PC-3 (cell line): ENCODE results near the gene COL6A1. TPM values are rescaled to one million over a fixed set of nuclear protein-coding genes. Genes with fewer than 3 reads are reported as not detected.

Source experiments
- ATAC-seq: fragments of 200-7000 bp; cut with Tn5 transposase; 2 replicates; pipeline ENCODE4 v1.9.1; 2020; ENCODE audit warnings: mild to moderate bottlenecking, moderate library complexity
- BruUV-seq: library from RNA; stranded (reverse); fragments of 400-500 nt; replicated peaks from 2 replicates; lab custom pipeline; 2021; lab: Mats Ljungman, UMichigan
- CTCF ChIA-PET: fragments of 300-600 bp; sonication (Branson Sonifier 250); formaldehyde crosslinking; loops from one replicate; lab custom pipeline; 2022; ENCODE audit warnings: antibody characterized with exemption; lab: Charles Lee
- POLR2A ChIA-PET: fragments of 300-600 bp; sonication (Branson Sonifier 250); formaldehyde crosslinking; loops from one replicate; lab custom pipeline; 2022; ENCODE audit warnings: antibody characterized with exemption; ENCODE audit not compliant: unreplicated experiment; lab: Charles Lee
- DNase-seq: peaks from one replicate; pipeline ENCODE4 v3.0.0-alpha.2; 2015
- H2AFZ ChIP-seq: fragments of 300-600 bp; sonication (generic); 2 replicates; pipeline ENCODE4 v1.6.0; 2016; ENCODE audit warnings: antibody characterized with exemption, low read length
- H3F3A ChIP-seq: fragments of 300-600 bp; sonication (generic); one replicate; pipeline ENCODE4 v1.6.0; 2017; ENCODE audit warnings: antibody characterized with exemption, low read length, control low read depth, mild to moderate bottlenecking; ENCODE audit not compliant: unreplicated experiment
- H3K27ac ChIP-seq: fragments of 300-600 bp; sonication (generic); 2 replicates; pipeline ENCODE4 v1.5.1; 2016; ENCODE audit warnings: mild to moderate bottlenecking, low read length
- H3K27me3 ChIP-seq: fragments of 300-600 bp; sonication (generic); 2 replicates; pipeline ENCODE4 v1.6.1; 2016; ENCODE audit warnings: low read length, mixed read lengths
- H3K36me3 ChIP-seq: fragments of 300-600 bp; sonication (generic); 2 replicates; pipeline ENCODE4 v1.6.1; 2016; ENCODE audit warnings: low read depth, mixed run types, low read length, mixed read lengths
- H3K4me1 ChIP-seq: fragments of 300-600 bp; sonication (generic); 2 replicates; pipeline ENCODE4 v1.5.1; 2016; ENCODE audit warnings: low read length; ENCODE audit not compliant: insufficient read depth
- H3K4me2 ChIP-seq: fragments of 300-600 bp; sonication (generic); 2 replicates; pipeline ENCODE4 v1.6.0; 2016; ENCODE audit warnings: low read length
- H3K4me3 ChIP-seq: fragments of 300-600 bp; sonication (generic); 2 replicates; pipeline ENCODE4 v1.5.1; 2016; ENCODE audit warnings: mild to moderate bottlenecking, low read length, mixed read lengths
- H3K79me2 ChIP-seq: fragments of 300-600 bp; sonication (generic); 2 replicates; pipeline ENCODE4 v1.6.1; 2017; ENCODE audit warnings: low read length, mixed read lengths
- H3K9ac ChIP-seq: fragments of 300-600 bp; sonication (generic); 2 replicates; pipeline ENCODE4 v1.6.0; 2016; ENCODE audit warnings: mild to moderate bottlenecking, low read length
- H3K9me2 ChIP-seq: fragments of 300-600 bp; sonication (generic); replicated peaks from 2 replicates; pipeline ENCODE4 v1.6.1; 2016; ENCODE audit warnings: mixed run types, low read length, mixed read lengths
- H3K9me3 ChIP-seq: fragments of 300-600 bp; sonication (generic); 2 replicates; pipeline ENCODE4 v1.6.1; 2016; ENCODE audit warnings: low read length, mixed read lengths
- H4K20me1 ChIP-seq: fragments of 300-600 bp; sonication (generic); 2 replicates; pipeline ENCODE4 v1.6.1; 2016; ENCODE audit warnings: low read length, mixed read lengths
- EZH2 ChIP-seq: fragments of 300-600 bp; sonication (generic); IDR thresholded peaks from one replicate; pipeline ENCODE4 v1.6.1; 2017; ENCODE audit warnings: antibody characterized with exemption, mild to moderate bottlenecking, low read length; ENCODE audit not compliant: unreplicated experiment
- EZH2phosphoT487 ChIP-seq: fragments of 300-600 bp; sonication (generic); IDR thresholded peaks from 2 replicates; pipeline ENCODE4 v1.6.1; 2018; ENCODE audit warnings: mild to moderate bottlenecking, antibody characterized with exemption, low read length, borderline replicate concordance
- intact Hi-C: fragments of 100-400 bp; cut with micrococcal nuclease; formaldehyde crosslinking; loops from 2 replicates; pipeline ENCODE4 v1.9.0; 2023
- total RNA-seq: library from RNA; depleted of rRNA; stranded (reverse); fragments of >200 nt; gene quantifications from 2 replicates; pipeline ENCODE4 v1.2.3, GENCODE V29; 2014
- TF ChIP-seq, protein P1 (sequence below): fragments of 300-600 bp; sonication (generic); conservative IDR thresholded peaks from 2 replicates; pipeline ENCODE4 v1.5.1; 2017; ENCODE audit warnings: antibody characterized with exemption, low read depth, mild to moderate bottlenecking, low read length

COL6A1 gene
- total RNA-seq, 1 experiment from 2014 or later: 487 TPM

DNA sequence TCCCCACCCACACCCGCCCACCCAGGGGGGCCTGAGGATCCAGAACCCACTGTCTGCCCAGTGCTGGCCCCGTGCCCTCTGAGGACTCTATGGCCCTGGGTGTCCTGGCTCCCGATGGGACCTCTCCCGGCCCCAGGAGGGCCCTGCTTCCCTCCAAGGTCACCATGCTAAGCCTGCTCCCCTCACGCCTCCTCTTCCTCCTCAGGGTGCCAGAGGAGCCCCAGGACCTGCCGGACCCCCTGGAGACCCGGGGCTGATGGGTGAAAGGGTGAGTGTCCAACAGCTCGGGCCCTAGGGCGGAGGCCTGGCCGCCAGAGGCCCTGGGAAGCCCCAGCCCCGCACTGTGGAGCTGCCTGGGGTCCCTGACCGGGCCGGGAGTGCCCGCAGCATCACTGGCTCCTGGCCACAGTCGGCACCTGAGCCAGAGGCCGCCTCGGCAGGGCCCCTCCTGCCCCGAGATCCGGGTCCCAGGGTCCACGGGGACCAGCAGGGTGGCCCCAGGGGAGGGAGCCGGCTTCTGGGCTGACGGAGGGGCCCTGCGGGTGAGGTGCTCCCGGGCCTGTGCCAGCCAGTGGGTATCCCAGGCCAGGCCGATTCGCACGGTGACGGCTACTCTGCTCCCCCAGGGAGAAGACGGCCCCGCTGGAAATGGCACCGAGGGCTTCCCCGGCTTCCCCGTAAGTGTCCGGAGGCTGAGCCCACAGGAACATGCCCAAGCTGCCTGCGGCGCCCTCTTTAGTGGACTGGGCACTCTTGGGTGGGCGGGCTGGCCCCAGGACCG lies 16.1 kb downstream of the COL6A1 start:
- H4K20me1 ChIP-seq: peaks cover 4% of the 10 kb centered on the region; the same call in 1 of the 2 replicates
- H3K79me2 ChIP-seq: no peaks in the 10 kb centered on the region
- TF ChIP-seq EZH2 (no peak), EZH2phosphoT487 (no peak)
- TF ChIP-seq, protein P1, sequence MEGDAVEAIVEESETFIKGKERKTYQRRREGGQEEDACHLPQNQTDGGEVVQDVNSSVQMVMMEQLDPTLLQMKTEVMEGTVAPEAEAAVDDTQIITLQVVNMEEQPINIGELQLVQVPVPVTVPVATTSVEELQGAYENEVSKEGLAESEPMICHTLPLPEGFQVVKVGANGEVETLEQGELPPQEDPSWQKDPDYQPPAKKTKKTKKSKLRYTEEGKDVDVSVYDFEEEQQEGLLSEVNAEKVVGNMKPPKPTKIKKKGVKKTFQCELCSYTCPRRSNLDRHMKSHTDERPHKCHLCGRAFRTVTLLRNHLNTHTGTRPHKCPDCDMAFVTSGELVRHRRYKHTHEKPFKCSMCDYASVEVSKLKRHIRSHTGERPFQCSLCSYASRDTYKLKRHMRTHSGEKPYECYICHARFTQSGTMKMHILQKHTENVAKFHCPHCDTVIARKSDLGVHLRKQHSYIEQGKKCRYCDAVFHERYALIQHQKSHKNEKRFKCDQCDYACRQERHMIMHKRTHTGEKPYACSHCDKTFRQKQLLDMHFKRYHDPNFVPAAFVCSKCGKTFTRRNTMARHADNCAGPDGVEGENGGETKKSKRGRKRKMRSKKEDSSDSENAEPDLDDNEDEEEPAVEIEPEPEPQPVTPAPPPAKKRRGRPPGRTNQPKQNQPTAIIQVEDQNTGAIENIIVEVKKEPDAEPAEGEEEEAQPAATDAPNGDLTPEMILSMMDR: no peak
- no peak for DNase-seq
- ChIA-PET POLR2A (no interaction called here), CTCF (no interaction called here)
- H3K9me2 ChIP-seq: no peaks in the 10 kb centered on the region
- H3K4me2 ChIP-seq: no peak overlapping the region
- no peak for ATAC-seq
- no peak overlapping the region for H2AFZ ChIP-seq
- H3F3A ChIP-seq: no peaks in the 10 kb centered on the region
- intact Hi-C loops: no loop called here
- H3K9ac ChIP-seq: no peak overlapping the region
- H3K27ac ChIP-seq: no peak overlapping the region
- no peaks in the 10 kb centered on the region for H3K27me3 ChIP-seq
- H3K36me3 ChIP-seq: peaks cover 52% of the 10 kb centered on the region
- peaks cover 12% of the 10 kb centered on the region for H3K4me1 ChIP-seq
- no peak overlapping the region for H3K4me3 ChIP-seq
- no peaks in the 10 kb centered on the region for H3K9me3 ChIP-seq
- BruUV-seq: no TSS peak

DNA sequence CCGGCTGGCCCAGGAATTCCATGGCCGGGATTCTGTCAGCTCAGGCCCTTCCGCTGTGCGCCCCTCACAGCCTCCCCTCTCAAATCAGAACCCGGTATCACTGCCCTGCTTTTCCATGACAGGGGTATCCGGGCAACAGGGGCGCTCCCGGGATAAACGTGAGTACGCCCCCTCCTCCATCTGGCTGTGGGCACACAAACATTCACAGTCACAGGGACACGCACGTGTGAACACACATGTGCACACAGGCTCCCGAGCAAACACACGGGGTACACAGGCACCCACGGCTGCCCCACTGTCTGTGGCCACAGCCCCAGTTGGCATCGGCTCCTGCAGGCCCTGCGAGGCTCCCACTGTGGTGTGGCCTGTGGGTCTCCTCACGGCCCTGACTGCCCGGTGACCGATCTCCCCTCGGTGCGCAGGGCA lies 16.7 kb downstream of the COL6A1 start:
- no peak for DNase-seq
- peaks cover 55% of the 10 kb centered on the region for H3K36me3 ChIP-seq
- H2AFZ ChIP-seq: no peak overlapping the region
- no peak for ATAC-seq
- H3F3A ChIP-seq: no peaks in the 10 kb centered on the region
- peaks cover 4% of the 10 kb centered on the region; the same call in 1 of the 2 replicates for H4K20me1 ChIP-seq
- TF ChIP-seq, protein P1: no peak
- TF ChIP-seq EZH2phosphoT487 (no peak), EZH2 (no peak)
- H3K4me2 ChIP-seq: no peak overlapping the region
- H3K4me3 ChIP-seq: no peak overlapping the region
- no peaks in the 10 kb centered on the region for H3K79me2 ChIP-seq
- no peaks in the 10 kb centered on the region for H3K27me3 ChIP-seq
- intact Hi-C loops: no loop called here
- ChIA-PET POLR2A (no interaction called here), CTCF (no interaction called here)
- no peak overlapping the region for H3K9ac ChIP-seq
- H3K4me1 ChIP-seq: peaks cover 12% of the 10 kb centered on the region
- no TSS peak for BruUV-seq
- H3K27ac ChIP-seq: no peak overlapping the region
- no peaks in the 10 kb centered on the region for H3K9me2 ChIP-seq
- H3K9me3 ChIP-seq: no peaks in the 10 kb centered on the region
